Hematopoietic multipotent progenitor cell (in vitro differentiated cells): Measurements from ENCODE around the gene POLR3A. TPM values are rescaled to one million over a fixed set of nuclear protein-coding genes. Genes with fewer than 3 reads are reported as not detected.

Experiments
- DNase-seq, 3 donors: peaks; one replicate each; pipeline ENCODE4 v3.0.0-alpha.2; 2011 to 2015; ENCODE audit warnings: low read depth in 2 of 3, low spot score in 2 of 3
- total RNA-seq: library from RNA; depleted of rRNA; stranded (reverse); fragments of >200 nt; gene quantifications from one replicate; pipeline ENCODE4 v1.2.3, GENCODE V29; 2012

POLR3A gene
- total RNA-seq, 1 donor = 9.7 TPM

GRCh38 chr10:77983384-77984341, 45.7 kb downstream of the POLR3A start:
- DNase-seq = no peak

DNA sequence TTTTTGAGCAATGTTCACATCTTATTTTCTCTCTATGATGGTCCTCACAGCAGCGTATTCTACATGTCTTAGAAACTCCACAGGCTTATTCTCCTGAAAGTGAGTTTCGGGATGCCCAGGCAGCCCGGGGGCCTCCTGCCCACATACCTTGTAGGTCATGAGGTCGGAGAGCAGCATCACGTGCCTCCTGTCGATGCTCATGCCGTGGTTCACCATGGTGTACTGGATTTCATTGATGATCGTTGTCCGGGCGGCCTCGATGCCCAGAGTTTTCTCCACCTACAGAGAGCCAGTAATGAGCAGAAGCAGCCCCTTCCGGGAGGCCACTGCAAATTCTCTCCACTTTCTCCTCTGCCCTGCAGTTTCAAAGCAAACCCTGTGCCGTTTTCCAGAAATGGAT, 48.0 kb downstream of the POLR3A start:
- DNase-seq = no peak

DNA sequence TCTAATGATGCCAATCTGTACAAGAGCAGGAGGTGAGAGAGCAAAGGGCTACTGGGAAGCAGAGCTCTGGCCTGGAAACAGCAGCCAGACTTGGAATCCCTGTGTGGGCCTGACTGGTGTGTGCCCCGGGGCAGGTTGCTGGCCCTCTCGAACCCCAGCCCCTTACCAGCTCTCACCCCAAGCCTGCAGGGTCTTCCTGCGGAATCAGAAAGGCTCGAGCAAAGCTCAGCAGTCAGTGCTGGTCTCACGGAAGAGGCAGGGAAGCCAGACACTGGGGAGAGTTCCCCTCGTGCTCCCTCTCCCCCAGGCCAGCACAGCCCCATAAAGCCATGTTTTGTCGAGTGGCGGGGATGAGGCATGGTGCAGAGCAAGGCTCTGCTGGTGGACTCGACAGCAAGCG, 50.1 kb downstream of the POLR3A start:
- no peak for DNase-seq

- no peak for DNase-seq
Observed at GRCh38 chr10:77978360-77978759, 51.0 kb downstream of the POLR3A start.

DNA sequence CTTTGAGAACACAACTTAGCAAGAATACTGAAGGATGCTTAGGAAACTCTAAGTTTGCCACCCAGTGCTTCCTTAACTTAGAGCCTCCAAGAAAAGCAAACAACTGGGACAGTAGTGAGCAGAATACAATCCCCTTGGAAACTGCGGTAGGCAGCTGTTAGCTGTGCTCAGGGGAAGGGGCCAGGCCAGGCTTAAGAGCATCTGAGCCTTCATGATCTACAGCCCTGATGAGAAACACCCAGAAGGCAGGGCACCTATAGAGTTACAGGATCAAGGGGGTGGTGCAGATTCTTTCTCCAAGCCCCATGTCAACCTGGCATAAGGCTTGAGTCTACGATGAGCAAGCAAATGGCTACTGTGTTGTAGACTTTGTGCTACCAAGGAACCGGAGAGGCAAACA, 51.4 kb downstream of the POLR3A start:
- DNase-seq = no peak

GRCh38 chr10:77977016-77977415, 52.3 kb downstream of the POLR3A start:
- no peak for DNase-seq

- no peak for DNase-seq
Observed at GRCh38 chr10:77975086-77975666, 54.1 kb downstream of the POLR3A start.

DNA sequence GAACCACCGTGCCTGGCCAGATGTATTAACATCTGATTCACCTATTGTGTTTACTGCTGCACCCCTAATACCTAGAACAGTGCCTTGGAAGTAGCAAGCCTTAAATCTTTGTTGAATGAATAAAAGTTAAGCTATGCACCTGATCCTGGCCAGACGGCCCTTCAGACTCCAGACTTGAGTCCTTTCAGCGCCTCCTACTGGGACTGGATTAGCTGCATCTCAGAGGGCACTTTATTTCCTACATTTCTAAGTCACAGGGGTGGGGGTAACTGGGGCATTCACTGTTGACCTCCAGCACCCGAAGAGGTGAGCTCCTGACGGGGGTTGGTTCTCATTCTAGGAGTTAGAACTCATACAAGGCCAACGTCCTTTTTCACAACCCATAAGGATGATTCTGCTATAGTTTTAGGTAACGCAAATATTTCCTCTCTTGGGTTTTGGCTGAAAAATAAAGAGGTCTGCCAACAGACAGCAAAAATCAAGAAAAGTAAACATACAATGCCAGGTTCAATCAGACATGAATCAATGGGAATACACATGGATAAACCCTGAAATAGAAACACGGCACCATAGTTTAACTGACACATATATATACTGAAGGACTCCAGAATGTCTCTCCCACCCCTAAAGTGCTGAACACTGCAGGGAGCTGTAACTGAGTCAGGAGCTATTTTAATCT, 54.8 kb downstream of the POLR3A start:
- DNase-seq = peak in 2 of 3 donors; percentile 29 to 49

GRCh38 chr10:77973276-77973675, 56.0 kb downstream of the POLR3A start:
- no peak for DNase-seq

DNA sequence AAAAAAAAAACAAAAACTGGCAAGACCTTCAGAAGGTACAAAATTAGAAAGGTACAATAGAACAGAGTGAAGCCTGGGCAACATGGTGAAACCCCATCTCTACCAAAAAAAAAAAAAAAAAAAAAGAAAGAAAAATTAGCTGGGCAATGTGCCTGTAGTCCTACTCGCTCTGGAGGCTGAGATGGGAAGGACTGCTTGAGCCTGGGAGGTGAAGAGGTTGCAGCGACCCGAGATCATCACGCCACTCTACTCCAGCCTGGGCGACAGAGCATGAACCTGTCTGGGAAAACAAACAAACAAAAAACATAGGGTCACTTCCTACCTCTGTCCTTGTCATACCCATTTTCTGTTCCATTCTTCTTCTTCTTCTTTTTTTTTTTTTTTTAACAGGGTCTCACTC, 57.2 kb downstream of the POLR3A start:
- no peak for DNase-seq

GRCh38 chr10:77971804-77972144, 57.5 kb downstream of the POLR3A start:
- no peak for DNase-seq

DNA sequence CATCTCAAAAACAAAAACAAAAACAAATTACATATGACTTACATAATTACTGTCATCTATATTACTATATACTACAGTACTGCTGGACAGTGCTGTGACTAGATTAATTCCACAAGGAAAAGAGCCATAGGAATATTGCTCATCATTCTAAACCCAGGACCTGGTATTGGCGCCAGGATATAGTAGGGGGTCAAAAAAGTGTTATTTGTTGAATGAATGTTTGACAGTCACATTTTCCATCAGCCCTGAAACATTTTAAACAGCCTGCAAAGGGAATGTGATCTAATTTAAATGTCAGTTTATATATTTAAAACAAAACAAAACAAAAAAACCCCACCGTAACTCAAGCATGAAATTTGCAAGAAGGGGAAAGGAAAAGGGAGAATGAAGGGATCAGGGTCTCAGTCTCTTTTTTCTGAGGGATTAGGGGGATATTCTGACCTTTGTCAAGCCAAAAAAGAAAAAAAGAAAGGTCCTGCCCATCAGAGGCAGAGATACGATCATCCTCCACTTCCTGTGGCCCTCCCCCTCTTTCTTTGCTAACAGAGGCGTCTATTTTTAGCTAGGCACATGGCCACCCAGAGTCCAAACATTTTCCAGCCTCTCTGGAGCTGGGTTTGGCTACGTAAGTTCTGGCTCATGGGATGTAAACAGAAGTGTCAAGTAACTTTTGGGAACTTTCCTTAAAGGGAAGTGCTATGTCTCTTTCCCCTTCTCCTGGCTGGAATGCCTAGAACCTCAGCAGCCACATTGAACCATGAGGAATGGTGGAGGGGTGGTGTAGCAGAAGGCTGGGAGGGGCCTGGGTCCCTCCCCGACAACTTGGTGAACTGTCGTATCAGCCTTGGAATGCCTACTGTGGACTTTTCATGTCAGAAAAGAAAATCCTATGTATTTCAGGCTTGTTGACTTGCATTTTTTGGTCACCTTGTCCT, 58.2 kb downstream of the POLR3A start:
- DNase-seq = peak in 2 of 3 donors; percentile 11 to 20

GRCh38 chr10:77969114-77969513, 60.2 kb downstream of the POLR3A start:
- no peak for DNase-seq

GRCh38 chr10:77967611-77968022, 61.7 kb downstream of the POLR3A start:
- no peak for DNase-seq

DNA sequence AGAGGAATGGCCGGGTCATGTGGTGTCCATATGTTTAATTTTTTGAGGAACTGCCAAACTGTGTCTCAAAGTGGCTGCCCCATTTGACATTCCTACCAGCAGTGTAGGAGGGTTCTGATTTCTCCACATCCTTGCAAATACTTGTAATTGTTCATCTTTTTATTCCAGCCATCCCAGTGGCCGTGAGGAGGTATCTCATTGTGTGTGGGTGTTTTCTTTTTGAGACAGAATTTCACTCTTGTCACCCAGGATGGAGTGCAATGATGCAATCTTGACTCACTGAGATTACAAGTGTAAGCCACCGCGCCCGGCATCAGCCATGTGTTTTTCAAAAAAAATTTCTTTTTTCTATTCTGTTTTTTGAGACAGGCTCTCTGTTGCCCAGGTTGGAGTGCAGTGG, 64.0 kb downstream of the POLR3A start:
- DNase-seq = no peak

DNA sequence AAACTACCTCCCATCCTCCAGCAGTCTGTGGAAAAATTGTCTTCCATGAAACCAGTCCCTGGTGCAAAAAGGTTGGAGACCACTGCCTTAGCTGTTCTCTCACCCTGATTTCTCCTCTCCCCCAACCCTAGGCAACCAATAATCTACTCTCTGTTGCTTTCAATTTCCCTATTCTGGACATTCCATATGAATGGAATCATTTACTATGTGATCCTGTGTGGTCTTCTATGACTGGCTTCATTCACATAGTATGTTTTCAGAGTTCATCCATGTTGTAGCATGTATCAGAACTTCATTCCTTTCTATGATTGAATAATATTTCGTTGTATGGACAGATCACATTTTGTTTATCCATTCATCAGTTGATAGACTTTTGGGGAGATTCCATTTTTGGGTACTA, 64.5 kb downstream of the POLR3A start:
- DNase-seq = no peak

DNA sequence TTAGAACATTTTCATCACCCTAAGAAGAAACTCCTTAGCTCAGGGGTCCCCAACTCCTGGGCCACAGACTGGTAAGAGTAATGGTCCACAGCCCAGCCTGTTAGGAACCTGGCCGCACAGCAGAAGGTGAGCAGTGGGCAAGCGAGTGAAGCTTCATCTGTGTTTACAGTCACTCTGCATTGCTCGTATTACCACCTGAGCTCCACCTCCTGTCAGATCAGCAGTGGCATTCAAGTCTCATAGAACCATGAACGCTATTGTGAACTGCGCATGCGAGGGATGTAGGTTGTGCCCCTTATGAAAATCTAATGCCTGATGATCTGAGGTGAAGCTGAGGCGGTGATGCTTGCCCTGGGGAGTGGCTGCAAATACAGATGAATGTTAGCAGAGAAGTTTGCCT, 65.4 kb downstream of the POLR3A start:
- no peak for DNase-seq

DNA sequence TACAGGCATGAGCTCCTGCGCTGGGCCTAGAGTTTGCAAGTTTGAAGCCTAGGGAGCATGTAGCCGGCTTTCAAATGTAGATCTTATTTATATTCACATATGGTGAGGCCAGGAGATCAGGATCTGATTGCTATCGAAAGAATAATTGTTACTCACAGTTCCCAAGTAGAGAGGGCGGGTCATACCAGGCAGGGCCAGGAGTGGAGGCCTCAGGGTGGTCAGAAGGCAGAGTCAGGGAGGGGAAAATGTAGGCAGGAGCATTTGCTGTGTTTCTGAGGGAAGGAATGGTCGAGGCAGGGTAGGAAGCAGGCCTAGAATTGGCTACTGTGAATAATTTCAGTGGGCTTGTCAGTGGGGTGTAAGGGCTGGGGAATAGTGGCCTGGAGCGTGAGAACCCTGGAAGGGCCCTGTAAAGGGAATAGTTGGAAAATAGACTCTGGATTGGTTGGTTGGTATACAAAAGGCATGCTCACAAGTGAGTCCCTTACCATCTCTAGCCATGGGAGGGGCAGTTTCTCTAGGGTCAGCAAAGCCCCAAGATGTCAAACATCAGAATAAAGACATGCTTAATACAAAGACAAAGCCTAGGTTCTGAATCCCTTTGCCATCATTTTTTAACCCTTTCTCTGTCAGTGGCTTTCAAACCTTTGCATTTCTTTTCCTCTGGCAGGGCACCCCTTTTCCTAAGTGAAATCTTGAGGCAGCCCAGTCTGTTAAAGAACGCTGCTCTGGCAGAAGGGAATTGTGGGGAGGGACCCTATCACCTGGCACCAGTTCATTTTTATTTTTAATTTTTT, 66.8 kb downstream of the POLR3A start:
- DNase-seq = no peak

- DNase-seq = no peak
Observed at GRCh38 chr10:77961668-77962067, 67.6 kb downstream of the POLR3A start.

DNA sequence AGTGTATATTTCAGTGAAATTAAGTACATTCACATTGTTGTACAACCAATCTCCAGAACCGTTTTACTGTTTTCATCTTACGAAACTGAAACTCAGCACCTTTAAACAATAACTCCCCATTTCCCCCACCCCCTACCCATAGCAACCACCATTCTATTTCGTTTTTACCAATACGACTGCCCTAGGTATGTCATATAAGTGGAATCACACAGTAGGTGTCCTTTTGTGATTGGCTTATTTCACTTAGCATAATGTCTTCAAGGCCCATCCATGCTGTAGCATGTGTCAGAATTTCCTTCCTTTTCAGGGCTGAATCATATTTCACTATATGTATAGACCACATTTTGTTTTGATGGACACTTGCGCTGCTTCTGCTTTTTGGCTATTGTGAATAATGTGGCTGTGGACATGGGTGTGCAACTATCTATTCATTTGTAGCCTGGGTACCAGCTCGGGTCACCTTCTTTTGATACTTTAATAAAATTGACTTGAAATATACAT, 68.4 kb downstream of the POLR3A start:
- DNase-seq = no peak
